ENCODE results near the gene ERBB4.

DNA sequence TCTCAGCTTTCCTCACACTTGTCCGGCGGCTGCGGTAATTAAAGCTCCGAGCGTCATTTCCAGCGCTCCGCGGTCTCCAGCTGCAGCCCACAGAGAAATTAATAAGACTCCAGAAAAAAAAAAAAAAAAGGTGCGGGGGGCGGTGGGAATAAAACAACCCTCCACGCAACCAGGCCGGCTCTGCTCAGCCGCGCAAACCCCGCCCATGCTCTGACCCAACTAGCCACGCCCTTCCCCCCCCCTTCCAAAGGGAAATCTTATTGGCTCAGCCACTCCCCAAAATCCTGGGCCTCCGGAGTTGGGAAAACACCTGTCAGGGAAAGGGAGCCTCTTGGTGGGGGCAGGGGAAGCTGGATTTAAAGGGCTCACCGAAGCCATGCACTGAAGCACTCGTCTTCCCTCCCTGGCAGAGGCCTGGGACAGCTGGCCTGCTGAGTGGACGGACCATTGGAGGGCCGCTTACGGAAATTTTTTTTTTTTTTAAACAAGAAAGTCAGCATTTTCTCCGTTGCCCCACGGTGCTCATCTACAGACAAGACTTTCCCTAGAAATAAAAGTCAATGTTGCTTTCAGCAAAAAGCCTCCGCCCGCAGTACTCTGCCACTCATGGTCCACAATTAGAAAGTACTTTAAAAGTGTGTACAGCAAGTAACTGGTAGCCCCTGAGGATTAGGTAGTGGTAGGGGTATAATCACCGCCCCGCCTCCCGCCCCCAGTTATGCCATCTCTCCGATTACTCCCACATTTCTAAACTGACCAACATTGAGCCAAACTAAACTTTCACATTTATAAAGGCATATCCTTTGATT is 674 bp upstream of the ERBB4 start:
- TF ChIP-seq, protein P1, sequence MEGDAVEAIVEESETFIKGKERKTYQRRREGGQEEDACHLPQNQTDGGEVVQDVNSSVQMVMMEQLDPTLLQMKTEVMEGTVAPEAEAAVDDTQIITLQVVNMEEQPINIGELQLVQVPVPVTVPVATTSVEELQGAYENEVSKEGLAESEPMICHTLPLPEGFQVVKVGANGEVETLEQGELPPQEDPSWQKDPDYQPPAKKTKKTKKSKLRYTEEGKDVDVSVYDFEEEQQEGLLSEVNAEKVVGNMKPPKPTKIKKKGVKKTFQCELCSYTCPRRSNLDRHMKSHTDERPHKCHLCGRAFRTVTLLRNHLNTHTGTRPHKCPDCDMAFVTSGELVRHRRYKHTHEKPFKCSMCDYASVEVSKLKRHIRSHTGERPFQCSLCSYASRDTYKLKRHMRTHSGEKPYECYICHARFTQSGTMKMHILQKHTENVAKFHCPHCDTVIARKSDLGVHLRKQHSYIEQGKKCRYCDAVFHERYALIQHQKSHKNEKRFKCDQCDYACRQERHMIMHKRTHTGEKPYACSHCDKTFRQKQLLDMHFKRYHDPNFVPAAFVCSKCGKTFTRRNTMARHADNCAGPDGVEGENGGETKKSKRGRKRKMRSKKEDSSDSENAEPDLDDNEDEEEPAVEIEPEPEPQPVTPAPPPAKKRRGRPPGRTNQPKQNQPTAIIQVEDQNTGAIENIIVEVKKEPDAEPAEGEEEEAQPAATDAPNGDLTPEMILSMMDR (IDR thresholded peaks at IDR 0.05) = no peak
- TF ChIP-seq EP300 (IDR thresholded peaks at IDR 0.05; ENCODE audit: low read depth) = no peak

Data from transverse colon (tissue), 3 donors.